CD4-positive, alpha-beta T cell treated with Interferon gamma for 1 hour (primary cell): ENCODE results near the gene DLX5.
"Not testable (repeated sequence)": the region's sequence is repeated elsewhere in the genome, so short reads cannot be mapped to it uniquely, and the experiment has no call there.

Experiments
- DNase-seq: peaks from one replicate; pipeline ENCODE4 v3.0.0-alpha.2; 2020

Gene DLX5

GRCh38 chr7:97024209-97025129 lies at the start of gene DLX5:
Gene DLX5 (minus strand): TSS chr7:97024831. CDS start chr7:97024623, 208 bp downstream.
- no peak for DNase-seq

- DNase-seq = not testable (repeated sequence)
These were observed 47.4 kb upstream of the DLX5 start for GRCh38 chr7:97072025-97072424.

- no peak for DNase-seq
These were observed 40.4 kb upstream of the DLX5 start for GRCh38 chr7:97064972-97065587.

GRCh38 chr7:97064020-97064419 lies 39.4 kb upstream of the DLX5 start:
- DNase-seq = no peak

- DNase-seq = no peak
These were observed 18.6 kb upstream of the DLX5 start for GRCh38 chr7:97043281-97043680.

- DNase-seq = no peak
These were observed 14.9 kb upstream of the DLX5 start for GRCh38 chr7:97039374-97040065.

- DNase-seq = not testable (repeated sequence)
These were observed 9.7 kb upstream of the DLX5 start for GRCh38 chr7:97034213-97034852.

- DNase-seq = peak; percentile 58
These were observed 3.0 kb upstream of the DLX5 start for GRCh38 chr7:97027427-97028234.

GRCh38 chr7:97026715-97027426 lies 2.2 kb upstream of the DLX5 start:
- DNase-seq = no peak

- no peak for DNase-seq
These were observed 1.5 kb upstream of the DLX5 start for GRCh38 chr7:97025983-97026714.

GRCh38 chr7:97025130-97025499 lies 484 bp upstream of the DLX5 start:
- DNase-seq = no peak

GRCh38 chr7:97022491-97023306 lies 1.9 kb downstream of the DLX5 start:
- DNase-seq = no peak

GRCh38 chr7:97021747-97022490 lies 2.7 kb downstream of the DLX5 start:
- DNase-seq = no peak

- DNase-seq = no peak
These were observed 3.5 kb downstream of the DLX5 start for GRCh38 chr7:97020996-97021746.

GRCh38 chr7:97020601-97020995 lies 4.0 kb downstream of the DLX5 start:
- no peak for DNase-seq

GRCh38 chr7:97019710-97020225 lies 4.9 kb downstream of the DLX5 start:
- DNase-seq = no peak

GRCh38 chr7:97018791-97019531 lies 5.7 kb downstream of the DLX5 start:
- no peak for DNase-seq
